ENCODE results near the gene RNF215. TPM values are rescaled to one million over a fixed set of nuclear protein-coding genes. Genes with fewer than 3 reads are reported as not detected.

The RNF215 gene
- total RNA-seq, 1 experiment from 2014 or later = 9.2 TPM

- H3K4me3 ChIP-seq = no peak overlapping the region
- H3K27me3 ChIP-seq (replicated peaks) = no peaks in the 10 kb centered on the region
- H3K9me3 ChIP-seq (replicated peaks) = no peaks in the 10 kb centered on the region
- H3K4me1 ChIP-seq (replicated peaks) = no peaks in the 10 kb centered on the region
- no peak for DNase-seq (ENCODE audit: low read depth in 1 of 2, low spot score in 2 of 2)
- no peak overlapping the region for H3K27ac ChIP-seq
- peaks cover 90% of the 10 kb centered on the region for H3K36me3 ChIP-seq
Measured at GRCh38 chr22:30334646-30335045, 52.6 kb downstream of the RNF215 start.

- H3K27ac ChIP-seq = no peak overlapping the region
- 0 out of 2 replicates have a peak, but pooled peaks cover under 1% of the 10 kb centered on the region for H3K4me1 ChIP-seq (replicated peaks)
- no peaks in the 10 kb centered on the region for H3K9me3 ChIP-seq (replicated peaks)
- no peaks in the 10 kb centered on the region for H3K27me3 ChIP-seq (replicated peaks)
- H3K36me3 ChIP-seq = peaks cover 88% of the 10 kb centered on the region
- no peak for DNase-seq (ENCODE audit: low read depth in 1 of 2, low spot score in 2 of 2)
- no peak overlapping the region for H3K4me3 ChIP-seq
Measured at GRCh38 chr22:30333707-30334087, 53.5 kb downstream of the RNF215 start.

GRCh38 chr22:30332994-30333706 is 54.1 kb downstream of the RNF215 start:
- DNase-seq (ENCODE audit: low read depth in 1 of 2, low spot score in 2 of 2) = no peak
- Histone ChIP-seq H3K36me3 (peaks cover 84% of the 10 kb centered on the region), H3K4me3 (no peak overlapping the region), H3K27ac (no peak overlapping the region), H3K27me3 (replicated peaks) (no peaks in the 10 kb centered on the region), H3K4me1 (replicated peaks) (0 out of 2 replicates have a peak, but pooled peaks cover 5% of the 10 kb centered on the region), H3K9me3 (replicated peaks) (no peaks in the 10 kb centered on the region)

- Histone ChIP-seq H3K4me1 (replicated peaks) (0 out of 2 replicates have a peak, but pooled peaks cover 5% of the 10 kb centered on the region), H3K9me3 (replicated peaks) (no peaks in the 10 kb centered on the region), H3K36me3 (peaks cover 78% of the 10 kb centered on the region), H3K27me3 (replicated peaks) (no peaks in the 10 kb centered on the region), H3K4me3 (no peak overlapping the region), H3K27ac (no peak overlapping the region)
- DNase-seq (ENCODE audit: low read depth in 1 of 2, low spot score in 2 of 2) = no peak
Measured at GRCh38 chr22:30332551-30332950, 54.7 kb downstream of the RNF215 start.

Other genes starting within 250 kb of the RNF215 start
- gene LIF, start 140.7 kb downstream of the RNF215 start, total RNA-seq (2014; rRNA removed; shearing (Covaris generic)) = 1.4 and 5.5 TPM in 2 replicates
- not detected in 2 replicates for gene OSM, start 120.6 kb downstream of the RNF215 start, total RNA-seq (2014; rRNA removed; shearing (Covaris generic))
- 9.1 and 10.8 TPM in 2 replicates for gene CASTOR1, start 97.9 kb downstream of the RNF215 start, total RNA-seq (2014; rRNA removed; shearing (Covaris generic))
- gene TBC1D10A, start 60.5 kb downstream of the RNF215 start, total RNA-seq (2014; rRNA removed; shearing (Covaris generic)) = 17.4 and 18.1 TPM in 2 replicates
- gene SF3A1, start 30.5 kb downstream of the RNF215 start, total RNA-seq (2014; rRNA removed; shearing (Covaris generic)) = 12.1 and 37.2 TPM in 2 replicates
- 1.9 and 4.5 TPM in 2 replicates for gene CCDC157, start 30.4 kb downstream of the RNF215 start, total RNA-seq (2014; rRNA removed; shearing (Covaris generic))
- 3.4 and 16.2 TPM in 2 replicates for gene SEC14L2, start 9.6 kb upstream of the RNF215 start, total RNA-seq (2014; rRNA removed; shearing (Covaris generic))
- gene MTFP1, start 38.4 kb upstream of the RNF215 start, total RNA-seq (2014; rRNA removed; shearing (Covaris generic)) = 46.2 and 48.6 TPM in 2 replicates
- not detected in 2 replicates for gene SEC14L3, start 84.6 kb upstream of the RNF215 start, total RNA-seq (2014; rRNA removed; shearing (Covaris generic))
- gene SEC14L4, start 118.3 kb upstream of the RNF215 start, total RNA-seq (2014; rRNA removed; shearing (Covaris generic)) = not detected in 2 replicates
- not detected in 2 replicates for gene SEC14L6, start 159.3 kb upstream of the RNF215 start, total RNA-seq (2014; rRNA removed; shearing (Covaris generic))
- not detected in 2 replicates for gene GAL3ST1, start 187.3 kb upstream of the RNF215 start, total RNA-seq (2014; rRNA removed; shearing (Covaris generic))
- 68.9 and 105 TPM in 2 replicates for gene PES1, start 204.5 kb upstream of the RNF215 start, total RNA-seq (2014; rRNA removed; shearing (Covaris generic))
- gene TCN2, start 219.8 kb upstream of the RNF215 start, total RNA-seq (2014; rRNA removed; shearing (Covaris generic)) = 4.5 and 5.8 TPM in 2 replicates
- gene SLC35E4, start 248.4 kb upstream of the RNF215 start, total RNA-seq (2014; rRNA removed; shearing (Covaris generic)) = 6.7 and 6.9 TPM in 2 replicates